Activated naive CD4-positive, alpha-beta T cell treated with anti-CD3 and anti-CD28 coated beads, Interleukin-2, amount 50 U/mL, for 24 hours (primary cell): ENCODE data around the gene OR5AK2.
"Not testable (repeated sequence)": the region's sequence is repeated elsewhere in the genome, so short reads cannot be mapped to it uniquely, and the experiment has no call there.

Experiments used
- H3K27ac Mint-ChIP-seq: one replicate; pipeline ENCODE4 v1.8.0; 2021; ENCODE audit warnings: mild to moderate bottlenecking, mixed read lengths
- H3K27me3 Mint-ChIP-seq: one replicate; pipeline ENCODE4 v1.8.0; 2021; ENCODE audit warnings: mixed read lengths
- H3K36me3 Mint-ChIP-seq: one replicate; pipeline ENCODE4 v1.8.0; 2021; ENCODE audit warnings: mixed read lengths
- H3K4me1 Mint-ChIP-seq: one replicate; pipeline ENCODE4 v1.8.0; 2021; ENCODE audit warnings: mixed read lengths
- H3K4me3 Mint-ChIP-seq: one replicate; pipeline ENCODE4 v1.8.0; 2021; ENCODE audit warnings: mild to moderate bottlenecking, mixed read lengths
- H3K9me3 Mint-ChIP-seq: one replicate; pipeline ENCODE4 v1.8.0; 2021; ENCODE audit warnings: mixed read lengths

The OR5AK2 gene, protein sequence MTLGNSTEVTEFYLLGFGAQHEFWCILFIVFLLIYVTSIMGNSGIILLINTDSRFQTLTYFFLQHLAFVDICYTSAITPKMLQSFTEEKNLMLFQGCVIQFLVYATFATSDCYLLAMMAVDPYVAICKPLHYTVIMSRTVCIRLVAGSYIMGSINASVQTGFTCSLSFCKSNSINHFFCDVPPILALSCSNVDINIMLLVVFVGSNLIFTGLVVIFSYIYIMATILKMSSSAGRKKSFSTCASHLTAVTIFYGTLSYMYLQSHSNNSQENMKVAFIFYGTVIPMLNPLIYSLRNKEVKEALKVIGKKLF

DNA sequence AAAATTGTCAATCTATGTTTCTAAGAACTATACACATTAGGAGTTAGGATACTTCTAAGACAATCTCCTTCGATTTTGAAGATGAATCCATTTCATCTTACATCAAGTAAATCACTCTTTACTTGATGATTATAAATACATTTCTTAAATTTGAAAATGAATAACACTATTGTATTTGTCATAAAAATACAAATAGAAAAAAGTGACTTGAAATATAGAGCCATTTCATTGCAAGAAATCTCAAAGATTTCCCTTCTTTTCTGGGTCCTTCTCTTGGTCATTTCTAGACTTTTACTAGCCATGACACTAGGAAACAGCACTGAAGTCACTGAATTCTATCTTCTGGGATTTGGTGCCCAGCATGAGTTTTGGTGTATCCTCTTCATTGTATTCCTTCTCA, at the start of gene OR5AK2:
Gene OR5AK2, plus strand, starts transcription at position 301 of the 400 bp plus-strand sequence. Its CDS starts 0 bp downstream, at position 301.
- no peaks in the 10 kb centered on the region for H3K9me3 Mint-ChIP-seq
- no peak within 1 kb of the TSS for H3K4me3 Mint-ChIP-seq
- no peaks in the 10 kb centered on the region for H3K36me3 Mint-ChIP-seq
- peaks cover 2% of the 10 kb centered on the region for H3K27me3 Mint-ChIP-seq
- H3K27ac Mint-ChIP-seq, result no peak within 1 kb of the TSS
- H3K4me1 Mint-ChIP-seq, result no peaks in the 10 kb centered on the region

GRCh38 chr11:56945526-56945925, 43.2 kb upstream of the OR5AK2 start:
- not testable (repeated sequence) for H3K27ac Mint-ChIP-seq, H3K27me3 Mint-ChIP-seq, H3K36me3 Mint-ChIP-seq, H3K4me1 Mint-ChIP-seq, H3K9me3 Mint-ChIP-seq, H3K4me3 Mint-ChIP-seq

- no peaks in the 10 kb centered on the region for H3K4me1 Mint-ChIP-seq
- peaks cover 17% of the 10 kb centered on the region for H3K9me3 Mint-ChIP-seq
- H3K36me3 Mint-ChIP-seq, result peaks cover 4% of the 10 kb centered on the region
- H3K27ac Mint-ChIP-seq, result no peak overlapping the region
- no peak overlapping the region for H3K4me3 Mint-ChIP-seq
- H3K27me3 Mint-ChIP-seq, result no peaks in the 10 kb centered on the region
Observed at GRCh38 chr11:56948991-56949515, 39.7 kb upstream of the OR5AK2 start.

DNA sequence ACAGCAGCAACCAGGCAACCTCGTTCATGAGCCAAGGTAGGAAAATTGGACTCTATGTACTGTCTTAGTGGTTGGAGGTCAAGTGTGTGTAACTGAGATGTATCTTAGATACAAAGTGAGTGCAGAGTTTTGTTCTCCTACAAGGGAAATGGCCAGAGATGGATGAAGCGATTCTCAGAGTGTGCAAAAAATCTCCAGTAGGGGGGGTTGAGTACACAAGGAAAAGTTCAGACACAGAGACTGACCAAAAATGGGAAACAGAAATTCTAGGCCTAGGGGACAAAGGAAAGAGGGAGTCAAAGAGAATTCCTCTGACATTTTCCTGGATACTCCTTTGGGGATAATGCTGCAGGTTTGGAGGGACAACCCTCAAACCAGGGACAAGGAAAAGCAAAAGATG, 38.2 kb upstream of the OR5AK2 start:
- Mint-ChIP-seq H3K27me3 (no peaks in the 10 kb centered on the region), H3K36me3 (peaks cover 4% of the 10 kb centered on the region), H3K4me1 (no peaks in the 10 kb centered on the region), H3K27ac (no peak overlapping the region), H3K4me3 (no peak overlapping the region), H3K9me3 (peaks cover 17% of the 10 kb centered on the region)

DNA sequence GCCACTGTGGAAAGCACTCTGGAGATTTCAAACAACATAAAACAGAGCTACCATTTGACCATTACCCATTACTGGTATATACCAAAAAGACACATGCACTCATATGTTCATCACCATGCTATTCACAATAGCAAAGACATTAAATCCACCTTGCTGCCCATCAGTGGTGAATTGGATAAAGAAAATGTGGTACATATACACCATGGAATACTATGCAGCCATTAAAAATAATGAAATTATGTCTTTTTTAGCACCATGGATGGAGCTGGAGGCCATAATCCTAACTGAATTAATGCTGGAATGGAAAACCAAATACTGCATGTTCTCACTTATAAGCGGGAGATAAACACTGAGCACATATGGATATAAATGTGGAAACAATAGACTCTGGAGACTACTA, 34.8 kb upstream of the OR5AK2 start:
- not testable (repeated sequence) for H3K4me3 Mint-ChIP-seq, H3K4me1 Mint-ChIP-seq, H3K27ac Mint-ChIP-seq, H3K27me3 Mint-ChIP-seq, H3K36me3 Mint-ChIP-seq
- peaks cover 22% of the 10 kb centered on the region for H3K9me3 Mint-ChIP-seq

DNA sequence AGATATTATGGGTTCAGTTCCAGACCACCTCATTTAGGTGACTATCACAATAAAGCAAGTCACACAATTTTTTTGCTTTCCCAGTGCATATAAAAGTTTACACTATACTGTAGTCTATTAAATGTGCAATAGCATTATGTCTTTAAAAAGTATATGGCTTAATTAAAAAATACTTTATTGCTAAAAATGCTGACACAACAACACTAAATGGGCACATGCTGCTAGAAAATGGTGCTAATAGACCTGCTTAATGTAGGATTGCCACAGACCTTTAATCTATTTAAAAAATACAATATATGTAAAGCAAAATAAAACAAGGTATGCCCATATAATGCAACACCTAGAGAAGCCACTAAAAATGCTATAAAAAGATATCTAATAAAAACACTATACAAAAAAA, 27.1 kb upstream of the OR5AK2 start:
- Mint-ChIP-seq H3K4me1 (no peaks in the 10 kb centered on the region), H3K27me3 (no peaks in the 10 kb centered on the region), H3K4me3 (no peak overlapping the region), H3K27ac (no peak overlapping the region), H3K9me3 (peaks cover 17% of the 10 kb centered on the region), H3K36me3 (no peaks in the 10 kb centered on the region)

- Mint-ChIP-seq H3K4me1 (no peaks in the 10 kb centered on the region), H3K36me3 (no peaks in the 10 kb centered on the region), H3K27ac (no peak overlapping the region), H3K27me3 (no peaks in the 10 kb centered on the region), H3K4me3 (no peak overlapping the region), H3K9me3 (no peaks in the 10 kb centered on the region)
Observed at GRCh38 chr11:56967726-56968125, 21.0 kb upstream of the OR5AK2 start.

- Mint-ChIP-seq H3K27me3 (no peaks in the 10 kb centered on the region), H3K36me3 (no peaks in the 10 kb centered on the region), H3K4me3 (no peak overlapping the region), H3K9me3 (no peaks in the 10 kb centered on the region), H3K4me1 (no peaks in the 10 kb centered on the region), H3K27ac (no peak overlapping the region)
Observed at GRCh38 chr11:56968524-56968923, 20.2 kb upstream of the OR5AK2 start.

DNA sequence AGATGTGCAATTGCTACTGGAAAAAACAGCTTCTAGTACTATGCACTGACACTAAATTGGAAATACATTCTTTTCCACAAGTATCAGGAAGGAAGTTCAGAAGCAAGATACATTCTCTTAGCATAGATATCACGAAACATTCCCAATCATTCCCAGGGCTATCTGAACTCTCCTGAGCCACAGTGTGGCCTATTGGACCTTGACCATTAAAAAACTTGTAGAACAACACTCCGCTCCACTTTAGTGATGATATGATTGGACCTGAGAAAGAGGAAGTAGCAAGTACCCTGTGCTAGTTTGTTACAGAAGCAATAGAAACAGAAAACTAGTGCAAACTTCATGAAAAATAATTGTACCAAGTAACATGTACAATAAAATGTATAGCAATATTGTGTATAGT, 11.4 kb upstream of the OR5AK2 start:
- Mint-ChIP-seq H3K4me3 (no peak overlapping the region), H3K9me3 (no peaks in the 10 kb centered on the region), H3K27me3 (no peaks in the 10 kb centered on the region), H3K36me3 (no peaks in the 10 kb centered on the region), H3K27ac (no peak overlapping the region), H3K4me1 (no peaks in the 10 kb centered on the region)

DNA sequence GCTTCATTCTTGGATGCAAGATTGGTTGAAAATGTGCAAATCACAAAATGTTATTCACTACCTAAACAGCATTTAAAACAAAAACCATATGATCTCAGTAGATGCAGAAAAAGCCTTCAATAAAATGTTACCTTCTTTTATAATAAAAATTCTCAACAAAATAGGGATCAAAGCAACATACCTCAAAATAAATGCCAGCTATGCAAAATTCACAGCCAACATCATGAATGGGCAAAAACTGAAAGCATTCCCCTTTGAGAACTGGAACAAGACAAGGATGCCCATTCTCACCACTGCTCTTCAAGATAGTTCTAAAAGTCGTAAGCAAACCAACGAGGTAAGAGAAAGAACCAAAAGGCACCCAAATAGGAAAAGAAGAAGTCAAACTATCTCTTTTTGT, 2.0 kb downstream of the OR5AK2 start:
- H3K27ac Mint-ChIP-seq, result no peak overlapping the region
- peaks cover 2% of the 10 kb centered on the region for H3K27me3 Mint-ChIP-seq
- no peak overlapping the region for H3K4me3 Mint-ChIP-seq
- no peaks in the 10 kb centered on the region for H3K36me3 Mint-ChIP-seq
- peaks cover 9% of the 10 kb centered on the region for H3K9me3 Mint-ChIP-seq
- no peaks in the 10 kb centered on the region for H3K4me1 Mint-ChIP-seq

- H3K4me3 Mint-ChIP-seq, result no peak overlapping the region
Observed at GRCh38 chr11:56994532-56994931, 5.8 kb downstream of the OR5AK2 start.

DNA sequence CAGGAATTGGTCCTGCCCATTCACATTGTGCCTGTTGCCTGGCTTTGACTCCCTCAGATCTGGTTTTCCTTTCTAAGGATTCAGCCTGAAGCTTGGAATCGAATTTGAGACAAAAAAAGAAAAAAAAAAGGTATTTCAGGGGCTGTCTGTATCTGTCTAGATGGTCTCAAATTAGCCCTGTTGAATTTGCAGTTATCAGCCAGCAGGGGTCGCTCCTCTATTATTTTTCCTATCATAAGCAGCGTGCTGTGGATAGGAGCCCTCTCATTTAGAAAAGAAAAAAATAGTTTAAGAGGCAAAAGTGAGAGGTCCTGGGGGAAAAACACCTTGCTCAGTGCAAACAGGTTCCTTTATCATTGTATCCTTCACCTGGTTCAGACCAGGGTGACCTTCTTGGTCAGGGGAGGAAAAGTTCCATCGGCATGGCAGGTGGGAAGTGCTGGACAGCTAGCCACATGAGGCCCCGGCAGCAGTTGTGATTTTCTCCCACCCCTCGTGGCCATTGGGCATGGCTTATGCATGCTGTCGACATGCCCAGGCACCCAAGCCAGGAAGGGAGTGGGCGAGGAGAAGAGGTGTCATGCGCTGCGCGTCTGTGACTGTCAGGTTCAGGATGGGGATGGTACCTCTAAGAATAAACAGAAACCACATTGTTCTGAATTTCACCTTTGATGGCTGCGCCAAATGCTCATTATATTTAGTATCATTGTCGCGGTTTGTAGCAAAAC, 13.1 kb downstream of the OR5AK2 start:
- no peaks in the 10 kb centered on the region for H3K4me1 Mint-ChIP-seq
- no peaks in the 10 kb centered on the region for H3K36me3 Mint-ChIP-seq
- no peak overlapping the region for H3K4me3 Mint-ChIP-seq
- H3K27me3 Mint-ChIP-seq, result no peaks in the 10 kb centered on the region
- H3K27ac Mint-ChIP-seq, result no peak overlapping the region
- H3K9me3 Mint-ChIP-seq, result no peaks in the 10 kb centered on the region

More at GRCh38 chr11:56994532-56994931, 5.8 kb downstream of the OR5AK2 start:
- no peaks in the 10 kb centered on the region for H3K4me1 Mint-ChIP-seq
- H3K9me3 Mint-ChIP-seq, result peaks cover 17% of the 10 kb centered on the region
- no peaks in the 10 kb centered on the region for H3K36me3 Mint-ChIP-seq
- H3K27me3 Mint-ChIP-seq, result no peaks in the 10 kb centered on the region
- H3K27ac Mint-ChIP-seq, result no peak overlapping the region

- Mint-ChIP-seq H3K4me3 (no peak overlapping the region), H3K4me1 (no peaks in the 10 kb centered on the region), H3K36me3 (no peaks in the 10 kb centered on the region), H3K27me3 (no peaks in the 10 kb centered on the region), H3K9me3 (peaks cover 7% of the 10 kb centered on the region), H3K27ac (no peak overlapping the region)
Observed at GRCh38 chr11:57008373-57008772, 19.7 kb downstream of the OR5AK2 start.

DNA sequence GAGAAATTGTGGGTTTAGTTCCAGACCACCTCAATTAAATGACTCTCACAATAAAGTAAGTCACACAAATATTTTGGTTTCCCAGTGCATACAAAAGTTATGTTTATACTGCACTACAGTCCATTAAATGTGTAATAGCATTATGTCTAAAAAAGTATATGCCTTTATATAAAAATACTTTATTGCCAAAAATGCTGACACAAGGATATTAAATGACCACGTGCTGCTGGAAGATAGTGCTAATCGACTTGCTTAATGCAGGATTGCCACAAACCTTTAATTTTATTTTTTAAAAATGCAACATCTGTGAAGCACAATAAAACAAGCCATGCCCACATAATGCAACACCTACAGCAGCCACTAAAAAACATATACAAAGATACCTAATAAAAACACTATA, 27.0 kb downstream of the OR5AK2 start:
- no peaks in the 10 kb centered on the region for H3K36me3 Mint-ChIP-seq
- H3K4me3 Mint-ChIP-seq, result no peak overlapping the region
- no peaks in the 10 kb centered on the region for H3K4me1 Mint-ChIP-seq
- peaks cover 19% of the 10 kb centered on the region for H3K9me3 Mint-ChIP-seq
- H3K27me3 Mint-ChIP-seq, result peaks cover 2% of the 10 kb centered on the region
- no peak overlapping the region for H3K27ac Mint-ChIP-seq

DNA sequence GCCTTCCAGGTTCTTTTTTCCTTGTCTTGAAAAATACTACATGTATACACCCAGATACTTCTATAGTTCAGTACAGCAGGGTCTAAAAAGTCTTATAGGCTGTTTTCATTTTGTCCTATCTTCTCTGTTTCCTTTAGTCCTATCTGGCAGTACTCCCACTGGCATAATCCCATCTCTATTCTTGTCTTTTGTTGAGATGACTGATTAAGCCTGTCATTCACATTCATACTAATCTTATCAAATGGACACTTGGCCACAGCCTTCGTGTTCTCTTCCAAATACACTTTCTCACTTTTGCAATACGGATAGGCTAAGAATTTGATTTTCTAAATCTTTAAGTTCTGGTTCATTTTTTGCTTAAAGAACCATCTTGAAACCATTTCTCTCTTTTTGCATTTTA, 42.8 kb downstream of the OR5AK2 start:
- Mint-ChIP-seq H3K9me3 (no peaks in the 10 kb centered on the region), H3K27ac (no peak overlapping the region), H3K27me3 (no peaks in the 10 kb centered on the region), H3K4me1 (no peaks in the 10 kb centered on the region), H3K36me3 (no peaks in the 10 kb centered on the region), H3K4me3 (no peak overlapping the region)
